Measurements from ENCODE around the gene KIF9.

Gene KIF9

DNA sequence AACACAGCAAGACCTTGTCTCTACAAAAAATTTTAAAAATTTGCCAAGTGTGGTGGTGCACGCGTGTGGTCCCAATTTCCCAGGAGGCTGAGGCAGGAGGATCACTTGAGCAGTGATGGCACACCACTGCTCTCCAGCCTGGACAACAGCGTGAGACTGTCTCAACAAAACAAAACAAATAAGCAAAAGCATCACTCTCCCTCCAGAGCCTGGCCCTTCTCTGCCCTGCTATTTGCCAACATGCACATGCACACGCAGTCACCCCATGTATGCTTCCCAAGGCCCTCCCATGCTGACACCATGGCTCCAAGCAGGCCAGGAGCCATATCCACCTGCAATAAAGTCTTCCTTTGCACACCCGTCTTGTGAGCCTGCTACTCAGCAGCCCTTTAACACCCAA is 2.1 kb downstream of the KIF9 start:
- TF ChIP-seq, protein P1, sequence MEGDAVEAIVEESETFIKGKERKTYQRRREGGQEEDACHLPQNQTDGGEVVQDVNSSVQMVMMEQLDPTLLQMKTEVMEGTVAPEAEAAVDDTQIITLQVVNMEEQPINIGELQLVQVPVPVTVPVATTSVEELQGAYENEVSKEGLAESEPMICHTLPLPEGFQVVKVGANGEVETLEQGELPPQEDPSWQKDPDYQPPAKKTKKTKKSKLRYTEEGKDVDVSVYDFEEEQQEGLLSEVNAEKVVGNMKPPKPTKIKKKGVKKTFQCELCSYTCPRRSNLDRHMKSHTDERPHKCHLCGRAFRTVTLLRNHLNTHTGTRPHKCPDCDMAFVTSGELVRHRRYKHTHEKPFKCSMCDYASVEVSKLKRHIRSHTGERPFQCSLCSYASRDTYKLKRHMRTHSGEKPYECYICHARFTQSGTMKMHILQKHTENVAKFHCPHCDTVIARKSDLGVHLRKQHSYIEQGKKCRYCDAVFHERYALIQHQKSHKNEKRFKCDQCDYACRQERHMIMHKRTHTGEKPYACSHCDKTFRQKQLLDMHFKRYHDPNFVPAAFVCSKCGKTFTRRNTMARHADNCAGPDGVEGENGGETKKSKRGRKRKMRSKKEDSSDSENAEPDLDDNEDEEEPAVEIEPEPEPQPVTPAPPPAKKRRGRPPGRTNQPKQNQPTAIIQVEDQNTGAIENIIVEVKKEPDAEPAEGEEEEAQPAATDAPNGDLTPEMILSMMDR (conservative IDR thresholded peaks at IDR 0.05; ENCODE audit: control insufficient read depth, insufficient read depth, low read depth, low read length): no peak
- no peak overlapping the region for H3K4me3 ChIP-seq (ENCODE audit: control insufficient read depth, low read depth, low read length)
- no peak for DNase-seq (ENCODE audit: low read depth)

DNA sequence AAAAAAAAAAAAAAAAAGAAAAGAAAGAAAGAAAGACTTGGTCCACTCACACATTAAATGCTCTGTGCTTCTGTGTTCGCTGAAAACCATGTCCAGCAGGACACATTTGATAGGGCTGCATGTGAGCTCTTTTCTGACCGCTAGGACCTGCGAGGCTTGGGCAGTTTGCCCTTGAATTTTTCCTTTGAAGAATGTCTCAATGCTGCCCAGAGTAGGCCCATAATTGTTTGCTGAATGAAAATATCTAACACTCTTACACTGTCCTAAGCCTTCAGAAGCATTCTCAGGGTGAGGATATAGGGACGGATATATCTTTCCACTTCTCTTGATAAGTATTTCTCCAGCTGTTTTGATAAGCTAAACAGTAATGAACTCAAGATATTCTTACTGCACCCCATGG is 6.0 kb downstream of the KIF9 start:
- TF ChIP-seq, protein P1 (conservative IDR thresholded peaks at IDR 0.05; ENCODE audit: control insufficient read depth, insufficient read depth, low read depth, low read length): no peak
- H3K4me3 ChIP-seq (ENCODE audit: control insufficient read depth, low read depth, low read length): no peak overlapping the region
- no peak for DNase-seq (ENCODE audit: low read depth)

GRCh38 chr3:47274652-47275051 is 7.9 kb downstream of the KIF9 start:
- no peak for DNase-seq (ENCODE audit: low read depth)
- H3K4me3 ChIP-seq (ENCODE audit: control insufficient read depth, low read depth, low read length): no peak overlapping the region
- TF ChIP-seq, protein P1 (conservative IDR thresholded peaks at IDR 0.05; ENCODE audit: control insufficient read depth, insufficient read depth, low read depth, low read length): no peak

DNA sequence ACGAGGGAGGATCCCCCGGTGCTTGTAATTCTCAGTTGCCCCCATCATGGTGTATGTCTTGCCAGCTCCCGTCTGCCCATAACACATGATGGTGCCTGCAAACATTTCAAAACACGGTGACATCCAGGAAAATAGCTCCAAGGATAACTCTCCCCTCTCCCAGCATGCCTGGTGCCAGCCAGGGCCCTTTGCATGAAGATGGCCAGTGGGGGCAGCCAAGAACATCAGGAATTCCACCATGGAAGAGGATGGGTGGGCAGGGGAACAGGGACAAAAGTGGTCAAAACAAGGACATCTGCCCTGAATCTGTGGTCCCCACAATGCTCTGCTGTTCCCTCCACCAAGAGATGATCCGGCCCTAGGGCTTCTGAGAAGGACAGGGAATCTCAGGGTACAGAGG is 9.0 kb downstream of the KIF9 start:
- no peak overlapping the region for H3K4me3 ChIP-seq (ENCODE audit: control insufficient read depth, low read depth, low read length)
- TF ChIP-seq, protein P1 (conservative IDR thresholded peaks at IDR 0.05; ENCODE audit: control insufficient read depth, insufficient read depth, low read depth, low read length): no peak

DNA sequence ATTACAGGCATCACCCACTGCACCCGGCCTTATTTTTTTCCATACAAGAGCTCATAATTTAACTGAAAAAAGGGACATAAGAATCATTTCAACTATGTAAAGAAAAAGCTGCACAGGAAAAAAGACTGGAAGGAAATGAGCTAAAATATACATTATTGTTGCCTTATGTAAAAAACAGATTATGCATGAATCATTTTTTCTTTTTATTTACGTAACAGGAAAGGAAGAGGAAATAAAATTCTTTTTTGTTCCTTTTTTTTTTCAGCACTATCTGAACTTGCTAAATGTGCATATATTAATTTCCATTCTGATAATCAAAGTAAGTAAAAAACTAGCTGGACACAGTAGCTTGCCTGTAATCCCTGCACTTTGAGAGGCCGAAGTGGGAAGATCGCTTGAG is 12.1 kb downstream of the KIF9 start:
- H3K4me3 ChIP-seq (ENCODE audit: control insufficient read depth, low read depth, low read length): no peak overlapping the region
- DNase-seq (ENCODE audit: low read depth): no peak
- TF ChIP-seq, protein P1 (conservative IDR thresholded peaks at IDR 0.05; ENCODE audit: control insufficient read depth, insufficient read depth, low read depth, low read length): no peak

More for the DNA sequence above, 9.0 kb downstream of the KIF9 start:
- no peak for DNase-seq (ENCODE audit: low read depth)

- TF ChIP-seq, protein P1 (conservative IDR thresholded peaks at IDR 0.05; ENCODE audit: control insufficient read depth, insufficient read depth, low read depth, low read length): no peak
- no peak for DNase-seq (ENCODE audit: low read depth)
- H3K4me3 ChIP-seq (ENCODE audit: control insufficient read depth, low read depth, low read length): no peak overlapping the region
Observed at GRCh38 chr3:47267490-47267824, 15.1 kb downstream of the KIF9 start.

All from fibroblast of mammary gland (primary cell).